ENCODE measurements around the gene RAG2. TPM values are rescaled to one million over a fixed set of nuclear protein-coding genes. Genes with fewer than 3 reads are reported as not detected.

Gene RAG2
- total and polyA plus RNA-seq, 10 of the 15 experiments (the other 5 are each of a cell fraction or from before 2014, with no cell fraction given), result not detected

DNA sequence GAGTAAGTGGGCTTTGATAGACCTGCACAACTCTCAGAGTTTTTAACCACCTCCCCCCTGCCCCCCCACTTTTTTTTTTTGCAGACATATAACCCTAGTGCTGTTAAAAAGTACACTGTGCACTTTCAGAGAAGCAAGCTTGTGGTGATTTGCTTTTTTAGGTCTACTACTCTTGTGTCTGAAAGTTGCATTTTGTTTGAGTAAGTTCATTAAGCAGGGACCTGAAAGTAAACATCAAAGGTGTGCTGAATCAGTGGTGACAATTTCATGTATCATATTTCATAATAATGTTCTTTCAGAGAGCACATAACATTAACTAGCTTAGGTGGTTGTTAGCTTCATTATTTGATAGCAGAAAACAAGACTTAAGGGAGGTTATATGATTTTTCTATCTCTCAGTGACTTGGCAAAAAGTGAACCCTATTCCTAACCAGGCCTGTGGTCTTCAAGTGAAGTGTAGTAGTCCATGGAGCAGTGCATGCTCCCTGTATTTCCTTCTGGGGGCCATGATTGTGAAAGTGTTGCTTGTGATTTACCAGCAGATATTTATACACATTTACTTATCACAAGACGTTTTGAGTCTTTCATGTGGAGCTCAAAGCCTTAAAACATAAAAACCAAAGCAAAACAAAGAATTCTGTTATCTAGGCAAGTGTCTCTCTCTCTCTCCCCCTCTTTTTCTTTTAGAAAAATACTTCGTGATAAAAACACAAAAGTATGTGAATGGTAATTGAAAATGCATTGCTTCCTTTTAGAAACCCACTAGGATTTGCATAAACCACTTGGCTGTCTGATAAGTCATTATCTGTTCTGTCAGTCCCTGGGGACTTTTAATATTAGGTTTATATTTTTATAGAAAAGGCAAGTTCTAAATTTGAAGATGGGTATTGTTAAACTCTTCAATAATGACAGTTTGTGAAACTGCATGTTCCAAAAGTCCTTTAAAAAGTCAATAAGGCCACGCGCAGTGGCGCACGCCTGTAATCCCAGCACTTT is 7.5 kb upstream of the RAG2 start:
- RAD21 ChIA-PET (ENCODE audit: unreplicated experiment), result interaction anchor here (0.6 kb wide), 2 partner anchors 106 to 264 kb away, joined by 3 read pairs; no protein-coding TSS in a partner anchor
- 23% methylated on average over 6 of the region's 6 CpGs for WGBS (ENCODE audit: insufficient coverage, insufficient replicate concordance, low lambda C conversion rate, missing lambda C conversion rate)
- POLR2A ChIA-PET, result no interaction called here
- no TSS peak for BruUV-seq (replicated peaks)
- Histone ChIP-seq H3K4me1 (ENCODE audit: control insufficient read depth, insufficient read depth, low read length) (no peaks in the 10 kb centered on the region), H3K79me2 (ENCODE audit: control insufficient read depth, insufficient read depth, low read length) (no peaks in the 10 kb centered on the region), H3K4me3 (no peak overlapping the region), H3K36me3 (ENCODE audit: control insufficient read depth in 2 of 2, insufficient read depth in 2 of 2, low read length in 1 of 2) (no peaks in the 10 kb centered on the region), H3K9me3 (replicated peaks; ENCODE audit: control insufficient read depth, insufficient read depth, low read length) (no peaks in the 10 kb centered on the region), H3K27me3 (replicated peaks in 1 of 2; ENCODE audit: control insufficient read depth in 2 of 2, insufficient read depth in 2 of 2, low read length in 1 of 2) (no peaks in the 10 kb centered on the region; a peak in 1 of 4 replicates), H4K20me1 (ENCODE audit: control insufficient read depth, insufficient read depth) (no peaks in the 10 kb centered on the region), H3K9ac (ENCODE audit: control insufficient read depth, insufficient read depth, low read length) (no peak overlapping the region), H3K27ac (ENCODE audit: control insufficient read depth, insufficient read depth) (no peak overlapping the region), H3K4me2 (ENCODE audit: control insufficient read depth, insufficient read depth) (peak overlapping the region; percentile 28), H2AFZ (ENCODE audit: control insufficient read depth, low read depth, low read length) (no peak overlapping the region)
- CTCF ChIA-PET, result no interaction called here
- SMC1A ChIA-PET (ENCODE audit: uncharacterized antibody, unreplicated experiment), result interaction anchor here (0.9 kb wide), 1 partner anchor 12 kb away, joined by 3 read pairs; no protein-coding TSS in a partner anchor
- TF ChIP-seq POLR2AphosphoS2 (IDR thresholded peaks at IDR 0.05; ENCODE audit: low read depth, low read length) (no peak), POU2F2 (IDR thresholded peaks at IDR 0.05; ENCODE audit: borderline replicate concordance, low read depth, low read length) (peak; percentile 91; the same call in 2 of the 3 replicates), RUNX3 (IDR thresholded peaks at IDR 0.05; ENCODE audit: low read length) (peak; percentile 76), MEF2B (IDR thresholded peaks at IDR 0.05; ENCODE audit: partially characterized antibody, poor library complexity, severe bottlenecking) (peak; percentile 78), MTA2 (IDR thresholded peaks at IDR 0.05; ENCODE audit: low read depth) (peak; percentile 7; the same call in 1 of the 2 replicates), RAD51 (IDR thresholded peaks at IDR 0.05) (no peak)
- TF ChIP-seq, protein P1, sequence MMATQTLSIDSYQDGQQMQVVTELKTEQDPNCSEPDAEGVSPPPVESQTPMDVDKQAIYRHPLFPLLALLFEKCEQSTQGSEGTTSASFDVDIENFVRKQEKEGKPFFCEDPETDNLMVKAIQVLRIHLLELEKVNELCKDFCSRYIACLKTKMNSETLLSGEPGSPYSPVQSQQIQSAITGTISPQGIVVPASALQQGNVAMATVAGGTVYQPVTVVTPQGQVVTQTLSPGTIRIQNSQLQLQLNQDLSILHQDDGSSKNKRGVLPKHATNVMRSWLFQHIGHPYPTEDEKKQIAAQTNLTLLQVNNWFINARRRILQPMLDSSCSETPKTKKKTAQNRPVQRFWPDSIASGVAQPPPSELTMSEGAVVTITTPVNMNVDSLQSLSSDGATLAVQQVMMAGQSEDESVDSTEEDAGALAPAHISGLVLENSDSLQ (IDR thresholded peaks at IDR 0.05), result peak; percentile 30; the same call in 1 of the 2 replicates
- intact Hi-C loops (cut with micrococcal nuclease; ENCODE audit: unreplicated experiment), result no loop called here
- in situ Hi-C loops (cut with MboI), result no loop called here
- ATAC-seq (peak; percentile 45), DNase-seq (ENCODE audit: low read depth, low spot score) (no peak), FAIRE-seq (no peak)
